ENCODE data around the gene GRK4. TPM values are rescaled to one million over a fixed set of nuclear protein-coding genes. Genes with fewer than 3 reads are reported as not detected.

GRK4 gene
- total and polyA plus RNA-seq, 2 of the 8 experiments (the other 6 are each of a cell fraction or from before 2014, with no cell fraction given), result 0.77 to 1.8 TPM

DNA sequence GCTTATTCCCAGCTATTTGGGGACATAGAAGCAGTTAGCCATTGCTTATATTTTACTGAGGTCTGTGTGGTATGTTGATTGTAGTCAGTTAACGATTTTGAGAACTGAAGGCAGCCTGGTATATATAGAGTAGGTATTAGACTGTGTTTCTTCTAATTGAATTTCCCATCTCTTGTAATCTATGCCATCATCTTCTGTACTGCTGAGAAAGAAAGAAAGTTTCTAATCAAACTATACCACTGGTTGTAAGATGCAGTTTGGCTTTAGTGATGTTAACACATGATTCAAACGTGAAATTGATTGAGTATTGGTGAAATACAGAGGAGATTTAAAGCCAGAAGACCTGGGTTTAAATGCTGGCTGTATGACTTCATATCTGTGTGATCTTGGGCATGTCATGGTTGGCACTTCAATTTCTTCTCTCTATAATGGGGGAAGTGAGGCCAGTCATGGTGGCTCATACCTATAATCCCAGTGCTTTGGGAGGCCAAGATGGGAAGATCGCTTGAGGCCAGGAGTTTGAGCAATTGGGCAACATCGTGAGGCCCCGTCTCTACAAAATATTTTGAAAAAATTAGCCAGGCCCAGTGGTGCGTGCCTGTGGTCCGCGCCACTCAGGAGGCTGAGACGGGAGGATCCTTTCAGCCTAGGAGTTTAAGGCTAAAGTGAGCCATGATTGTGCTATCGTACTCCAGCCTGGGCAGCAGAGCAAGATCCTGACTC is 122.7 kb downstream of the GRK4 start:
- Histone ChIP-seq H3K36me3 (ENCODE audit: control insufficient read depth in 2 of 4, insufficient read depth in 4 of 4, low read length in 3 of 4) (peaks cover 0 to 19% (median 3%) of the 10 kb centered on the region in 4 experiments; a peak in 3 of 8 replicates), H3K9ac (replicated peaks in 1 of 4; ENCODE audit: extremely low read depth in 1 of 4, low read depth in 3 of 4, low read length in 3 of 4) (no peak overlapping the region), H3K4ac (replicated peaks; ENCODE audit: insufficient read length, low read depth, low read length) (no peak overlapping the region), H3K18ac (ENCODE audit: extremely low read depth, low read length) (no peak overlapping the region), H2AFZ (ENCODE audit: low read length) (no peak overlapping the region), H2BK12ac (ENCODE audit: low read depth, low read length) (no peak overlapping the region), H2BK15ac (ENCODE audit: low read length) (no peak overlapping the region), H3K9me3 (ENCODE audit: insufficient read depth in 2 of 2, low read depth in 1 of 2, low read length in 1 of 2) (no peaks in the 10 kb centered on the region), H3K56ac (replicated peaks; ENCODE audit: insufficient read length, low read depth, low read length) (no peak overlapping the region), H3K79me1 (ENCODE audit: low read depth, low read length) (peaks cover 8% of the 10 kb centered on the region), H3K4me3 (ENCODE audit: extremely low read depth in 1 of 4, insufficient read depth in 2 of 4, low read depth in 3 of 4, low read length in 4 of 4) (no peak overlapping the region), H3K27ac (ENCODE audit: low read depth, low read length) (no peak overlapping the region), H3K23me2 (ENCODE audit: low read depth, low read length) (no peaks in the 10 kb centered on the region; the same call in 1 of the 2 replicates), H4K5ac (ENCODE audit: insufficient read length, low read depth, low read length) (no peak overlapping the region), H2BK20ac (ENCODE audit: low read length) (no peak overlapping the region), H3K4me2 (ENCODE audit: insufficient read depth in 1 of 2, low read depth in 2 of 2, low read length in 2 of 2) (no peak overlapping the region), H3K79me2 (ENCODE audit: control insufficient read depth in 1 of 2, insufficient read depth in 2 of 2, low read length in 2 of 2) (peaks cover 14 to 61% of the 10 kb centered on the region in 2 experiments), H2AK5ac (ENCODE audit: low read depth, low read length) (no peak overlapping the region), H4K8ac (ENCODE audit: extremely low read depth, insufficient read depth, low read length) (no peak overlapping the region), H3K27me3 (replicated peaks in 1 of 4; ENCODE audit: control insufficient read depth in 3 of 4, extremely low read depth in 1 of 4, insufficient read depth in 3 of 4, low read length in 3 of 4) (no peaks in the 10 kb centered on the region), H3K4me1 (replicated peaks in 1 of 4; ENCODE audit: control insufficient read depth in 3 of 4, insufficient read depth in 4 of 4, low read length in 3 of 4) (no peaks in the 10 kb centered on the region), H2BK120ac (replicated peaks; ENCODE audit: low read depth, low read length) (no peak overlapping the region), H3K14ac (ENCODE audit: insufficient read length) (no peak overlapping the region), H4K91ac (replicated peaks; ENCODE audit: insufficient read length, low read length) (no peak overlapping the region), H2BK5ac (ENCODE audit: low read depth, low read length) (no peak overlapping the region), H3K23ac (ENCODE audit: insufficient read length) (no peak overlapping the region), H4K20me1 (replicated peaks in 1 of 2; ENCODE audit: control insufficient read depth in 1 of 2, insufficient read depth in 2 of 2, low read length in 2 of 2) (peaks cover under 1 to 4% of the 10 kb centered on the region in 2 experiments)
- WGBS, 2 experiments (ENCODE audit: extremely low coverage in 1 of 2, insufficient coverage in 1 of 2, insufficient read length in 1 of 2, insufficient replicate concordance in 2 of 2, low coverage in 1 of 2, low lambda C conversion rate in 2 of 2, missing lambda C conversion rate in 1 of 2), result 90% methylated on average over 10 of the region's 10 CpGs; no CpG with 5 or more reads in 1 of the 2 experiments
- ChIA-PET POLR2A (ENCODE audit: partially characterized antibody) (interaction anchor here (1.9 kb wide), 1 partner anchor 8 kb away, joined by 4 read pairs; no protein-coding TSS in a partner anchor), CTCF (ENCODE audit: partially characterized antibody) (interaction anchor here (1.3 kb wide), 1 partner anchor 40 kb away, joined by 3 read pairs; no protein-coding TSS in a partner anchor)
- FAIRE-seq (no peak), DNase-seq (ENCODE audit: low read depth in 1 of 2, low spot score in 2 of 2) (no peak)
- TF ChIP-seq SUZ12 (IDR thresholded peaks at IDR 0.05; ENCODE audit: low read length) (no peak), EGR1 (IDR thresholded peaks at IDR 0.05; ENCODE audit: borderline replicate concordance, low read depth, low read length) (no peak), JUN (IDR thresholded peaks at IDR 0.05; ENCODE audit: low read depth, low read length) (no peak), EP300 (IDR thresholded peaks at IDR 0.05; ENCODE audit: borderline replicate concordance in 1 of 2, low read depth in 2 of 2, low read length in 2 of 2) (no peak), KDM5A (IDR thresholded peaks at IDR 0.05; ENCODE audit: low read length) (no peak), MAFK (IDR thresholded peaks at IDR 0.05; ENCODE audit: low read depth, low read length) (no peak), RFX5 (IDR thresholded peaks at IDR 0.05; ENCODE audit: borderline replicate concordance, low read depth, low read length) (no peak), NANOG (IDR thresholded peaks at IDR 0.05; ENCODE audit: insufficient read depth, low read depth, low read length, poor library complexity, severe bottlenecking) (no peak), POLR2AphosphoS5 (IDR thresholded peaks at IDR 0.05; ENCODE audit: low read depth, low read length) (no peak), KDM1A (IDR thresholded peaks at IDR 0.05; ENCODE audit: borderline replicate concordance, low read length) (no peak), ZNF274 (IDR thresholded peaks at IDR 0.05; ENCODE audit: borderline replicate concordance, extremely low read depth, low read length) (no peak)
- TF ChIP-seq, protein P1, sequence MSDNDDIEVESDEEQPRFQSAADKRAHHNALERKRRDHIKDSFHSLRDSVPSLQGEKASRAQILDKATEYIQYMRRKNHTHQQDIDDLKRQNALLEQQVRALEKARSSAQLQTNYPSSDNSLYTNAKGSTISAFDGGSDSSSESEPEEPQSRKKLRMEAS (IDR thresholded peaks at IDR 0.05), result no peak
